GM18867 (cell line): ENCODE data around the gene TRPM6.

Experiments used
- ATAC-seq: cut with Tn5 transposase; IDR thresholded peaks from one replicate; pipeline ENCODE4 v1.9.1; 2021; ENCODE audit warnings: mild to moderate bottlenecking, moderate library complexity; ENCODE audit not compliant: unreplicated experiment

Gene TRPM6

GRCh38 chr9:74724317-74724716 is 163.4 kb downstream of the TRPM6 start:
- no peak for ATAC-seq

- ATAC-seq = no peak
These were observed 165.7 kb downstream of the TRPM6 start for GRCh38 chr9:74721696-74722660.

GRCh38 chr9:74719306-74719705 is 168.4 kb downstream of the TRPM6 start:
- no peak for ATAC-seq

DNA sequence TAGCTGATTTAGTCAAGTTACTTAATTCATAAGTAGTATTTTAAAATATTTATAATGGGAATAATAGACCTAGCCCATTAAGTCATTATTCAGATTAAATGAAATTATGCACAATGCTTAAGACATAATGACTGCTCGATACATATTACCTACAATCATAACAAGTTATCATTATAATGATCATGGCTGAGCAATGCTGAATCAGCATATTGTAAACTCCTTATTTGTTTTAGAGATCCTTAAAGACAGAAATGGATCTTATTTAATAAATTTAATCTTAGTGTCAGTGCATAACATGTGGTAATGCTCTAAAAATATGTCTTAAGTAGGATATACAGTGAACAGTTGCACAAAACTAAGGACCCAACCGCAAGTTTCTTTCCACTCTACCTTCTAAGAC is 169.0 kb downstream of the TRPM6 start:
- ATAC-seq = no peak

DNA sequence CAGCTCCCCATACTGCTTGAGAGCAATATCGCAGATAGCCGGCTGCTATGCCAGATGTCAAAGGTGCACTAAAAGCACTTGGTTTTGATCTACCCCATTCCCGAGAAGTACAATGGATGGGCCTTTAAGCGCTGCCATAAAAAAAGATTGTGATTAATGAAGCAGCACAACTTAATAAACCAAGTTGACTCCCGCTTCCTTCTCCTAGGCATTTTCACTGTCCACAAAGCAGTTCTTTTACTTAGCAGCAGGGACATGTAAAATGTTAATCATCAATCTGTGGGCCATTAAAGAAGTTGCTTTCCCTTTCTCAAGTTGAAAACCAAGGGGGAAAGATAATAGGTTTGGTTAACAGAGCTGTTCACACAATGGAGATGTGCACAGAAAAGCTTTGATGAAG is 176.4 kb downstream of the TRPM6 start:
- no peak for ATAC-seq

- peak; percentile 47 for ATAC-seq
These were observed 190.2 kb downstream of the TRPM6 start for GRCh38 chr9:74697535-74697934.

DNA sequence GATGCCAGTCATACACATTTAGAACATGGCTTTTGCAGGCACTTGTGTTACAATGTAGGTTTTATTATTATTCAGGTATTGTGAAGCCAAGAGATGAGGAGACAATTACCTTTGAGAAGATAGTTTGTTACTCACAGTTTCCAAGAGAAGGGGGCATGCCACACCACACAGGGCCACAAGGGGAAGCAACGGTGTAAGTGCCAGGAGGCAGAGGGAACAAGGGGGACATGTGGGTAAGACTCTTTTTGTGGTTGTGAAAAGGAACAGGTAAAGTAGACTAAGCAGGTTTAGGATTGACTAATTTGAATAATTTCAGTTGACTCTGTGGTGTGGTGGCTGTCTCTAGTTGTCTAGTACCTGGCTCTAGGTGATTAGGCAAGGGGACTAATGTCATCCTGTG is 191.2 kb downstream of the TRPM6 start:
- ATAC-seq = peak; percentile 42

- ATAC-seq = no peak
These were observed 196.7 kb downstream of the TRPM6 start for GRCh38 chr9:74691058-74691457.

GRCh38 chr9:74683322-74683721 is 204.4 kb downstream of the TRPM6 start:
- no peak for ATAC-seq

- no peak for ATAC-seq
These were observed 205.8 kb downstream of the TRPM6 start for GRCh38 chr9:74681906-74682305.

DNA sequence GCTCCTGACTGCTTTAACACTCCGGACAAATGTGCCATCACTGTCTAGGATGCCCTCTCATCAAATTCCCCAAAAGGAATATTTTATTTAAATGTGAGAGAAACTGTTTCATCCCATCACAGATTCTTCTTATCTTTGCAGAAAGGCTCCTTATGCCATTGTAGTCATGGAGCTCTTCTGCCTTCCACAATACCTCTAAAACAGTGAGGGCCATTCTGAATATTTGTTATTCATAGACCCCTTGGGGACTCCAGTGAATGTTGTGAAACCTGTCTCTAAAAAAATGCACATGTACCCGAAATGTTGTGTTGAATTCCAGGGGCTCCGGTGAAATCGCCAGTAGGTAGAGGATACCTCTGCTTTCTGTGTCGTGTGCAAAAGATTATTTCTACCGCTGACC is 213.6 kb downstream of the TRPM6 start:
- ATAC-seq = no peak
